ENCODE measurements around the gene RASA3. TPM values are rescaled to one million over a fixed set of nuclear protein-coding genes. Genes with fewer than 3 reads are reported as not detected.

Gene RASA3
- total RNA-seq, 1 experiment from 2014 or later, result 0.56 TPM

- Histone ChIP-seq H3K4me1 (ENCODE audit: low read length) (no peaks in the 10 kb centered on the region), H3K4me2 (ENCODE audit: low read depth, low read length, poor library complexity, severe bottlenecking) (no peak overlapping the region), H3K27me3 (ENCODE audit: low read length) (no peaks in the 10 kb centered on the region), H3K36me3 (ENCODE audit: insufficient read depth, low read length) (no peaks in the 10 kb centered on the region), H4K20me1 (ENCODE audit: insufficient read depth, low read depth, low read length) (no peaks in the 10 kb centered on the region), H3K27ac (ENCODE audit: low read length) (no peak overlapping the region), H3K4me3 (ENCODE audit: low read length) (no peak overlapping the region), H2AFZ (ENCODE audit: low read length) (no peak overlapping the region), H3K9me2 (replicated peaks; ENCODE audit: insufficient read depth, low read length) (no peaks in the 10 kb centered on the region), H3K79me2 (ENCODE audit: low read length) (no peaks in the 10 kb centered on the region), H3K9ac (ENCODE audit: low read length) (no peak overlapping the region), H3K9me3 (ENCODE audit: low read length) (no peaks in the 10 kb centered on the region; the same call in 1 of the 2 replicates)
- DNase-seq, result no peak
These were observed 96.6 kb downstream of the RASA3 start for GRCh38 chr13:114035583-114036531.

GRCh38 chr13:114035186-114035582 lies 97.2 kb downstream of the RASA3 start:
- no peaks in the 10 kb centered on the region for H3K27me3 ChIP-seq (ENCODE audit: low read length)
- H3K9me3 ChIP-seq (ENCODE audit: low read length), result no peaks in the 10 kb centered on the region; the same call in 1 of the 2 replicates
- H3K4me3 ChIP-seq (ENCODE audit: low read length), result no peak overlapping the region
- no peaks in the 10 kb centered on the region for H3K4me1 ChIP-seq (ENCODE audit: low read length)
- no peaks in the 10 kb centered on the region for H3K9me2 ChIP-seq (replicated peaks; ENCODE audit: insufficient read depth, low read length)
- H3K27ac ChIP-seq (ENCODE audit: low read length), result no peak overlapping the region
- no peak overlapping the region for H3K4me2 ChIP-seq (ENCODE audit: low read depth, low read length, poor library complexity, severe bottlenecking)
- DNase-seq, result no peak
- H3K36me3 ChIP-seq (ENCODE audit: insufficient read depth, low read length), result no peaks in the 10 kb centered on the region
- no peaks in the 10 kb centered on the region for H3K79me2 ChIP-seq (ENCODE audit: low read length)
- H3K9ac ChIP-seq (ENCODE audit: low read length), result no peak overlapping the region
- H2AFZ ChIP-seq (ENCODE audit: low read length), result no peak overlapping the region
- no peaks in the 10 kb centered on the region for H4K20me1 ChIP-seq (ENCODE audit: insufficient read depth, low read depth, low read length)

DNA sequence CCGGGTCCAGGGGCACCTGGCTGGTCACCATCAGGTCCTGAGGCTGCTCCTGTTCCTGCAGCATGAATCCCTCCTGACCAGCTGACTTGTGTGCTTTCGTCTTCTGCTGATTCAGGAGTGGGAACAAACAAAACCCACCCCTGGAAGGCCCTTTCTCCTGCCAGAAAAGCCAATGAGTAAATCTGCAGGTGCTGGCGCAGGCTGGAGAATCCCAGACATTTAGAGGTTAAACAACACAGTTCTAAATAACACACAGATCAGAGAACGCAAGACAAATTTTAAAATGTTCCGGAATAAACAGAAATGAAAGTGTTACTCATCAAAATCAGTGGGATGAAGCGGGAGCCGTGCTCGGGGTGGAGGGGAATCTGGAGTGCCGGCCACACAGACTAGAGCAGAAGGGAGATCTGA lies 97.9 kb downstream of the RASA3 start:
- H2AFZ ChIP-seq (ENCODE audit: low read length), result no peak overlapping the region
- H3K9me2 ChIP-seq (replicated peaks; ENCODE audit: insufficient read depth, low read length), result no peaks in the 10 kb centered on the region
- H3K36me3 ChIP-seq (ENCODE audit: insufficient read depth, low read length), result no peaks in the 10 kb centered on the region
- H3K9ac ChIP-seq (ENCODE audit: low read length), result no peak overlapping the region
- H3K27me3 ChIP-seq (ENCODE audit: low read length), result no peaks in the 10 kb centered on the region
- no peaks in the 10 kb centered on the region for H4K20me1 ChIP-seq (ENCODE audit: insufficient read depth, low read depth, low read length)
- H3K4me2 ChIP-seq (ENCODE audit: low read depth, low read length, poor library complexity, severe bottlenecking), result no peak overlapping the region
- H3K4me1 ChIP-seq (ENCODE audit: low read length), result no peaks in the 10 kb centered on the region
- no peaks in the 10 kb centered on the region for H3K79me2 ChIP-seq (ENCODE audit: low read length)
- no peak overlapping the region for H3K4me3 ChIP-seq (ENCODE audit: low read length)
- no peak overlapping the region for H3K27ac ChIP-seq (ENCODE audit: low read length)
- DNase-seq, result no peak
- no peaks in the 10 kb centered on the region; the same call in 1 of the 2 replicates for H3K9me3 ChIP-seq (ENCODE audit: low read length)

GRCh38 chr13:114033541-114034315 lies 98.7 kb downstream of the RASA3 start:
- H3K4me2 ChIP-seq (ENCODE audit: low read depth, low read length, poor library complexity, severe bottlenecking), result no peak overlapping the region
- no peak overlapping the region for H2AFZ ChIP-seq (ENCODE audit: low read length)
- H3K9me3 ChIP-seq (ENCODE audit: low read length), result no peaks in the 10 kb centered on the region; the same call in 1 of the 2 replicates
- H3K27ac ChIP-seq (ENCODE audit: low read length), result no peak overlapping the region
- H3K27me3 ChIP-seq (ENCODE audit: low read length), result no peaks in the 10 kb centered on the region
- H3K4me3 ChIP-seq (ENCODE audit: low read length), result no peak overlapping the region
- H3K9me2 ChIP-seq (replicated peaks; ENCODE audit: insufficient read depth, low read length), result no peaks in the 10 kb centered on the region
- H3K4me1 ChIP-seq (ENCODE audit: low read length), result no peaks in the 10 kb centered on the region
- no peak for DNase-seq
- no peaks in the 10 kb centered on the region for H3K36me3 ChIP-seq (ENCODE audit: insufficient read depth, low read length)
- no peaks in the 10 kb centered on the region for H3K79me2 ChIP-seq (ENCODE audit: low read length)
- no peak overlapping the region for H3K9ac ChIP-seq (ENCODE audit: low read length)
- H4K20me1 ChIP-seq (ENCODE audit: insufficient read depth, low read depth, low read length), result no peaks in the 10 kb centered on the region

DNA sequence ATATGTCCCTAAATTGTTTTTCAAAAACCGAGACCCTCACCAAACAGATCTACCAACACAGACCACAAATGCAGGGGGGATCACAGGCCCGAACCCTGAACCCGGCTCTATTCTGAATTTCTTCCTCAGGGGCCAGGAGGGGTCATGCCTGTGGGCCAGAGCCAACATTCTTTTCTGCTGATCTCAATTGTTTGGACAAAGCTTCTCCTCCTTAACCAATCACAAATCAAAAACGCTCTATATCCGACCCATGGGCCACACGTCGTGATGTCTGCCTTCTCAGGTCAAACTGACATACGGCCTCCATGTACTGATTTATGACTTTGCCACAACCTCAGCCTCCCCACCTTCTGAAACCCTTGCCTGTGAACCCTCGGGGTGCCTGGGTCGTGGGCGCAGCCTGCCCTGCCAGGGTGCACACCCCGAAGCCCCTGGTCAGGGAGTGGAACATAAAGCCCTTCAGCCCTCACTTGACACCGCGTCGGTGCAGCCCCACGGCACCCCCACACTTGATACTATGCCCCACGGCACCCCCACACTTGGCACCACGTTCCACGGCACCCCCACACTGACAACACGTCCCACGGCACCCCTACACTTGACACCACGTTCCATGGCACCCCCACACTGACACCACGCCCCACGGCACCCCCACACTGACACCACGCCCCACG lies 100.2 kb downstream of the RASA3 start:
- no peaks in the 10 kb centered on the region; the same call in 1 of the 2 replicates for H3K9me3 ChIP-seq (ENCODE audit: low read length)
- H3K4me3 ChIP-seq (ENCODE audit: low read length), result no peak overlapping the region
- no peak overlapping the region for H2AFZ ChIP-seq (ENCODE audit: low read length)
- no peak overlapping the region for H3K9ac ChIP-seq (ENCODE audit: low read length)
- H4K20me1 ChIP-seq (ENCODE audit: insufficient read depth, low read depth, low read length), result no peaks in the 10 kb centered on the region
- no peaks in the 10 kb centered on the region for H3K27me3 ChIP-seq (ENCODE audit: low read length)
- H3K9me2 ChIP-seq (replicated peaks; ENCODE audit: insufficient read depth, low read length), result no peaks in the 10 kb centered on the region
- H3K79me2 ChIP-seq (ENCODE audit: low read length), result no peaks in the 10 kb centered on the region
- peaks cover 5% of the 10 kb centered on the region for H3K4me1 ChIP-seq (ENCODE audit: low read length)
- H3K36me3 ChIP-seq (ENCODE audit: insufficient read depth, low read length), result no peaks in the 10 kb centered on the region
- H3K4me2 ChIP-seq (ENCODE audit: low read depth, low read length, poor library complexity, severe bottlenecking), result no peak overlapping the region
- DNase-seq, result no peak
- H3K27ac ChIP-seq (ENCODE audit: low read length), result no peak overlapping the region

- Histone ChIP-seq H3K36me3 (ENCODE audit: insufficient read depth, low read length) (no peaks in the 10 kb centered on the region), H3K9me3 (ENCODE audit: low read length) (no peaks in the 10 kb centered on the region; the same call in 1 of the 2 replicates), H3K4me3 (ENCODE audit: low read length) (no peak overlapping the region), H3K9me2 (replicated peaks; ENCODE audit: insufficient read depth, low read length) (no peaks in the 10 kb centered on the region), H3K27me3 (ENCODE audit: low read length) (no peaks in the 10 kb centered on the region), H2AFZ (ENCODE audit: low read length) (no peak overlapping the region), H3K79me2 (ENCODE audit: low read length) (no peaks in the 10 kb centered on the region), H3K27ac (ENCODE audit: low read length) (no peak overlapping the region), H3K9ac (ENCODE audit: low read length) (no peak overlapping the region), H3K4me2 (ENCODE audit: low read depth, low read length, poor library complexity, severe bottlenecking) (no peak overlapping the region), H3K4me1 (ENCODE audit: low read length) (peaks cover 8% of the 10 kb centered on the region), H4K20me1 (ENCODE audit: insufficient read depth, low read depth, low read length) (no peaks in the 10 kb centered on the region)
- DNase-seq, result no peak
These were observed 100.8 kb downstream of the RASA3 start for GRCh38 chr13:114031631-114032030.

DNA sequence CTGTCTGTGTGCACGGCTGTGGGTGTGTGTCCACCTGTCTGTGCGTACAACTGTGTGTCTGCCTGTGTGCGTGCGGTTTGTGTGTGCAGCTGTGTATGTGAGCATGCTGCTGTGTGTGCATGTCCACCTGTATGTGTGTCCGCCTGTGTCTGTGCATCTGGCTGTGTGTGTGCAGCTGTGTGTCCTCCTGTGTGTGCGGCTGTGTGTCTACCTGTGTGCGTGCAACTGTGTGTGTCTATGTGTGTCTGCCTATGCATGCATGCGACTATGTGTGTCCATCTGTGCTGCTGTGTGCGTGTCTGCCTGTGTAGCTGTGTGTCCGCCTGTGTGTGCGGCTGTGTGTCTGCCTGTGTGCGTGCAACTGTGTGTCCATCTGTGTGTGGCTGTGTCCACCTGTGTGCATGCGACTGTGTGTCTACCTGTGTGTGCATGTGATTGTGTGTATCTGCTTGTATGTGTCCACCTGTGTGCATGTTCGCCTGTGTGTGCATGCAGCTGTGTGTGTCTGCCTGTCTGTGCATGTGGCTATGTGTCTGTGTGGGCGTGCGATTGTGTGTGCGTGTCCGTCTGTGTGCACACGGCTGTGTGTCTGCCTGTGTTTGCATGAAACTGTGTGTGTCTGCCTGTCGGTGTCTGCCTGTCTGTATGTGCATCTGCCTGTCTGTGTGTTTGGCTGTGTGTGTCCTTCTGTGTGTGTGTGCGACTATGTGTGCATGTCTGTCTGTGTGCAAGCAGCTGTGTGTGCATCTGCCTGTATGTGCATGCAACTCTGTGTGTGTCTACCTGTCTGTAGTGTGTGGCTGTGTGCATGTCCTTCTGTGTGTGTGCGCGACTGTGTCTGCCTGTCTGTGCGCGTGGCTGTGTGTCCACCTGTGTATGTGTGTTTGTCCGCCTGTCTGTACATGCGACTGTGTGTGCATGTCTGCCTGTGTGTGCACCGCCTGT lies 101.5 kb downstream of the RASA3 start:
- no peaks in the 10 kb centered on the region for H4K20me1 ChIP-seq (ENCODE audit: insufficient read depth, low read depth, low read length)
- no peak for DNase-seq
- no peak overlapping the region for H3K4me3 ChIP-seq (ENCODE audit: low read length)
- no peaks in the 10 kb centered on the region for H3K27me3 ChIP-seq (ENCODE audit: low read length)
- no peaks in the 10 kb centered on the region; the same call in 1 of the 2 replicates for H3K9me3 ChIP-seq (ENCODE audit: low read length)
- H3K27ac ChIP-seq (ENCODE audit: low read length), result no peak overlapping the region
- H3K36me3 ChIP-seq (ENCODE audit: insufficient read depth, low read length), result no peaks in the 10 kb centered on the region
- no peak overlapping the region for H3K9ac ChIP-seq (ENCODE audit: low read length)
- no peaks in the 10 kb centered on the region for H3K79me2 ChIP-seq (ENCODE audit: low read length)
- peaks cover 8% of the 10 kb centered on the region for H3K4me1 ChIP-seq (ENCODE audit: low read length)
- H2AFZ ChIP-seq (ENCODE audit: low read length), result no peak overlapping the region
- no peaks in the 10 kb centered on the region for H3K9me2 ChIP-seq (replicated peaks; ENCODE audit: insufficient read depth, low read length)
- no peak overlapping the region for H3K4me2 ChIP-seq (ENCODE audit: low read depth, low read length, poor library complexity, severe bottlenecking)
